ENCODE measurements around the gene PRPF19. TPM values are rescaled to one million over a fixed set of nuclear protein-coding genes. Genes with fewer than 3 reads are reported as not detected.

The PRPF19 gene
- polyA plus RNA-seq, 5 donors = 87.6 to 126 (median 107) TPM

DNA sequence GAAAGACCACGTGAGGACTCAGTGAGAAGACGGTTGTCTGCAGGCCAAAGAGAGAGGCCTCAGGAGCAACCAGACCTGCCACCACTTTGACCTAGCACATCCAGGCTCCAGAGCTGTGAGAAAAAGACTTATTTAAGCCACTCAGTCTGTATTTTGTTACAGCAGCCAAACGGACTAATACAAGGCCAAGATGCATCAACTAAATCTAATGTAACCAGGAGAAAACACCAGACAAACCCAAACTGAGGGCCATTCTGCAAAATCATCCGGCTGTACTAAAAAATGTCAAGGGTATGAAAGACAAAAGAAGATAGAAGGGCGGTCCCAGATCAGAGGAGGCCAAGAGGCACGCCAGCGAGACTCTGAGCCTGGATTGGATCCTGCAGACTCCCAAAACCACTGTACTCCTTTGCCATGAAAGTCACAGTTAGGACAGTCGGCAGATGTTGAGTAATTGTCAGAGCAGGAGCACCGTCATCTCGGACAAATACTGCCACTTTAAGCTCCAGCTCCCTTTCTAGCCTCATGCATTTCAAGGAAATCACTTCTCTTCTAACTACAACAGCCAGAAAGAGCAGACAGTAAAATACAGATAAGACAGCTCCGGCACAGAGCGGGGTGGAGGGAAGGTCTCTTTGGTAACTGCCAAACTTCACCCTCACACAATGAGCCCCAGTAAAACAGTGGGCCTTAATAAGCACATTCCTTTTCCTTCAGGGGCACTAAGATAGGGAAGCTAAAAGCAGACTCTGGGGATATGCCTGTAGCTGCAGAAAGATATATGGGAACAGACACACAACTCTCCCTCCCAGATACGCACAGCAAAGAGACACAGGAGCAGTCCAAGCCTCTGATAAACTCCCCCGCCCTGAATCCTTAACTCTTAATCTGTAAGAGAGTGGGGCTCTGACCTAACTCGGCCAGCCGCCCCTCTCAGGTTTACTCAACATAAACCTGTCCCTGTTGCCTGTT, 42.5 kb downstream of the PRPF19 start:
- DNase-seq = no peak

DNA sequence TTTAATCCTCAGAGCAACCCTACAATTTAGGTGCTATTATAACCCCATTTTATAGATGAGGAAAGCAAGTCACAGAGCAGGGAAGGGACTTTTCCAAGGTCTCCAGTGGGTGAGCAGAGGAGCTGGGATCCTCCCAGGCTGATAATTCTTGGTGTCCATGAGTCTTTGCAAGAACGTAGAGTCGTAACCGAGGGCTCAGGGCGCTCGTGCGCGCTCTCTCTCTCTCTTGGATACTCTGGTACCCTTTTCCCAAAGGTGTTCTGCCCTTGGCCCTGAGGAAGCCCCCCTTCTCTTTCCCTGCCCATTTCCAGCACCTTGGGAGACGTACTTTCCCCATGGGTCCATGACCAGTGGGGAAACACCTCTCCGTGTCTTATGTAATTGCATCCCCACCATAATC, 44.2 kb downstream of the PRPF19 start:
- DNase-seq = no peak

DNA sequence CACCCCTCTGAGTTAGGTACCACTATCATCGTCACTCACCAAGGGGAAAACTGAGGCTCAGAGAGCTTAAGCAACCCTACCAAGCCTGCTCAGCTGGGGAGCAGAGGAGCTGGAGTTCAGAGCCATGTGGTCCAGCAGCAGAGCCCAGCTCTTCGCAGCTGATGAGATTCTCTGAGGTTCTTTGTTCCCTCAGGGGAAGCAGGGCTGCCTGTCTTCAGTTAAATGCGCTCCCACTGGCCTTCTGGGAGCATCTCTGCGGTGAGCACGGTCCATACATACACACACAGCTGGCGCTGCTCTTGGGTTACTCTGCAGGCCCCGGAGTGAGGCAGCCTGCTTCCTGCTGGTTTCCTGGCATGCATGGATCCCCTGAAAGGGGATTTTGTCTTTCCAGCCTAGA, 45.4 kb downstream of the PRPF19 start:
- no peak for DNase-seq

DNA sequence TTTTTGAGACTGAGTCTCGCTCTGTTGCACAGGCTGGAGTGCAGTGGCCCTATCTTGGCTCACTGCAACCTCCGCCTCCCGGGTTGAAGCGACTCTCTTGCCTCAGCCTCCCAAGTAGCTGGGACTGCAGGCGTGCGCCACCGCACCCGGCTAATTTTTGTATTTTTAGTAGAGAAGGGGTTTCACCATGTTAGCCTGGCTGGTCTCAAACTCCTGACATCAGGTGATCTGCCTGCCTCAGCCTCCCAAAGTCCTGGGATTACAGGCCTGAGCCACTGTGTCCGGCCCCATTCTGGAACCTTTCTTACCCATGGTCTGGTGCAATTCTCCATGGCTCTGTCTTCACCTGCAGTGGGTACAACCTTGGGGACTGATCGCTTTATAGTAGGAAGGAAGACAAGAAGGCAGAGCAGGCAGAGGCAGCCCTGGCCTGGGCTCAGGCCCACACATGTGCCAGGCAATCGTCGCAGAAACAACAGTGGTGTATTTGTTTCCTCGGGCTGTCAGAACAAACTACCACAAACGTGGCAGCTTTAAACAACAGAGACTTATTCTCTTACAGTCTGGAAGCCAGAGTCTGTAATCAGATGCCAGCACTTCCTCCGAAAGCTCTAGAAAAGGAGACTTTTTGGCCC, 46.7 kb downstream of the PRPF19 start:
- DNase-seq = no peak

DNA sequence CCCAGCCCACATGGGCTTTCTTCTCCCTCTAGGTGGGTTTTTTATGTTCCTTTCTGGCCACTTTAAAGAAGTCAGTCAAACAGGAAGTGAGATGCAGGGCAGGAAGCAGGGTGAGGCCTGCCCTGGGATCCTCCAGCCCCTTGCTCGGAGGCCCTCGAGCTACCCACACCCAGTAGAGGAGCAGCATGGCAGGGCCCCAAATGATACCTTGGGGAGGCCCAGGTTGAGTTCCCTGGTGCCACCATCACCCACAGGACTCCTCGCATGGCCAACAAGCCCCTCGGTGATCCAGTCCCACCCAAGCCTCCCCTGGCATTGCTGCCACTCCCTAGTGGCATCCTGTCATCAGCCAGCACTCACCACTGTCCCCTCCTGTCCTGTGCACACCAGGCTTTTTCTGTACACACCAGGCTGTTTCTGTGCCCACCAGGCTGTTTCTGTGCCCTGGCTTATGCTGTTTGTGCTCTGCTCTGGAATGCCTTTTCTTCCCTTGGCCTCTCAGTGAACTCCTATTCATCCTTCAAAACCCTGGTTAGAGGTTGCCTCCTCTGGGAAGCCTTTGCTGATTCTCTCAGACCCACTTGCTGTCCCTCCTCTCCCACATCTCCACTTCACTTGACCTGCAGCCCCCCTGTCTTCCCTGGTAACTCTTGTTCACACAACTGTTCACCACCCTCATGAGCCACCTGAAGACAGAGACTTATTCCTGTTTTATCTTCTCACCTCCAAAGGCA, 47.5 kb downstream of the PRPF19 start:
- no peak for DNase-seq

DNA sequence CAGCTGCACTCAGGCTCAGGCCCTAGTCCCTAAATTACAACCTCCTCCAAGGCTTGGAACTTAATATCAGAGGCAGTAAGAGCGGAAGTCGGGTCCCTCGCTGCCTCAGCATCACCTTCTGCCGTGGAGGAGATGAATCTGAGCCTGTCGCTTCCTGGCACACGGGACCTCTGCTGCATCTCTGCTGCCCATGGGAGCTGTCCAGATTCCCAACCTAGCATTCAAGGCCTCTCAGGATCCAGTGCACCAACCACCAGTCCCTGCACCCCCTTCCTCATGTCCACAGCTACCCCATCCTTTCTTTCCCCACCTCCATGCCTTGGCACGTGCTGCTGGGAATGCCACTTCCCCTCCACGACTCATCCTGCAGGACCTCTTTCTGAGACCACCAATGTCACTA, 48.1 kb downstream of the PRPF19 start:
- DNase-seq = no peak

DNA sequence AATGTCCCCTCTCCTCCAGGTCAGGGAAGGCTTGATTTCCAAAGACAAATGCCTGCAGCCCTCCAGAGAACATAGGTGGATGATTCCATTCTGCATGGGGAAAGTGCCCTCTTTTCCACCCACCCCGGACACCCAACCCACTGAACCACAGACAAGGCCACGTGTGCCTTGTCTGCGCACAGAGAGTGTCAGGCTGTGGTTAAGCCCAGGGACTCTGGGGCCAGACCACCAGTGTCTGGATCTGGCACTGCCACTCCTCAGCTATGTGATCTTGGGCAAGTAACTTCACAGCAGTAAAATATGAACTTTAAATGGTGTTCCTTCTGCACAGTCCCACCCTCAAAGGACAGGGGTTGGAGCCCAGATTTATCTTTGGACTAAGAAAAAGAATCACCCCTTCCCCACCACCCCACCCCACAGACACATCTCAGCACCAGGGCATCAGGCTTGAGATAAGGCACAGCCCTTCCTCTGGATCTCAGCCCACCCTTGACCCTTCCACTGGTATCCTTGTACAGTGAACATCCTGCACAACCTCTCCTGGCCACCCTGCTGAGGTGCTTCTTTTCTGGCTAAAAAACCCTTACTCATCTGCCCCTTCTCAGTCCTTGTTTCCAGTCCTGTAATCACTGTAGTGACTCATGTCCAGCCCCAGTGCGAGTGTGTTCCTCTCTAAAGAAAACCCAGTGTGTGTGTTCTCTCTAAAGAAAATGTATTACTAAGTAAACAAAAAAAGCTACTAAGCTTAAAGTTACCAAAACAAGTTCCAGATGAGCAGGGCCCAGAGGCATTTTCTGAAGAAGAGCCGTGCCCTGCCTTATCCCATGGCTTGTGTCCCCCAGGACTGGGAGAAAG, 48.8 kb downstream of the PRPF19 start:
- no peak for DNase-seq

DNA sequence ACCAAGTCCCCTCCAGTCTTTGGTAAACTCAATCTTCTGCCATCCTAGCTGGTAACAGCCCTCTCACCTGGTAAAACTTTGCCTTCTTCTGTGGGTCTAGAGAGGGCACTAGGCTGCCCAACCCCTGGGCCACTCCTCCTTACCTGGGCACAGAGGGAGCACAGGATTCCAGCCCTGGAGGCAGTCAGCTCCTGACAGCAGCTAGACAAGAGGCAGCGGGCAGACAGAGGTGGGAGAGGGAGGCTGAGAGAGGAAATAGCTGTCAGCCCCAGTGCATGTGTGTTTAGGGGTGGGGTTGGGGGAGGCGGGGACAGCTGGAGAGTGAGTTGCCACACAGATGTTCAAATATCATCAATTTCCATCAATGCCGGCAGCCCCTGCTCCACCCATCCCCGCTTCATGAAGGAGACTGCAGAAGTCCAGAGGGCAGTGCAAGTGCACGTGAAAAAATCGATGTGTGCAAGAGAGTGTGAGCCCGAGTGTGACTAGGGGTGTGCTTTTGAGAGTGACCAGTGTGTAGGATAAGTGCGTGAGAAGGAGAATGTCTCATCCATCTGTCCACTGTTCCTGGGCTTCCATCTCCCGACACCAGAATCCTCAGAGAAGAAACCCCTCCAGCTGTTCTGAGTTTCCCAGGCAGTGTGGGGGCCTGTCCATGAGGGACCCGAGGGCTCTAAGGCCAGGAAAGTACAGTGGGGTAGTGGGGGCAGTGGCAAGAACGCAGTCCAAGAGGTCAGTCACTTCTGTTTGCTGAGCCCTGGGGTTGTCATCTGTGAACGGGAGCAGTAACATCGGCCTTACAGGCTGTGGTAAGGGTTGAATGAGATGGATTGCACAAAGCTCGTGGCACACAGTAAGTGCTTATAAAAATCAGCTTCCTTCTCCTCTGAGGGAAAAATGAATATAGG, 50.4 kb downstream of the PRPF19 start, which contains the start of gene PTGDR2:
Gene PTGDR2 (minus strand): TSS at position 225 of the 908 bp plus-strand sequence. CDS start 2,228 bp downstream, outside the sequence.
- DNase-seq = no peak

DNA sequence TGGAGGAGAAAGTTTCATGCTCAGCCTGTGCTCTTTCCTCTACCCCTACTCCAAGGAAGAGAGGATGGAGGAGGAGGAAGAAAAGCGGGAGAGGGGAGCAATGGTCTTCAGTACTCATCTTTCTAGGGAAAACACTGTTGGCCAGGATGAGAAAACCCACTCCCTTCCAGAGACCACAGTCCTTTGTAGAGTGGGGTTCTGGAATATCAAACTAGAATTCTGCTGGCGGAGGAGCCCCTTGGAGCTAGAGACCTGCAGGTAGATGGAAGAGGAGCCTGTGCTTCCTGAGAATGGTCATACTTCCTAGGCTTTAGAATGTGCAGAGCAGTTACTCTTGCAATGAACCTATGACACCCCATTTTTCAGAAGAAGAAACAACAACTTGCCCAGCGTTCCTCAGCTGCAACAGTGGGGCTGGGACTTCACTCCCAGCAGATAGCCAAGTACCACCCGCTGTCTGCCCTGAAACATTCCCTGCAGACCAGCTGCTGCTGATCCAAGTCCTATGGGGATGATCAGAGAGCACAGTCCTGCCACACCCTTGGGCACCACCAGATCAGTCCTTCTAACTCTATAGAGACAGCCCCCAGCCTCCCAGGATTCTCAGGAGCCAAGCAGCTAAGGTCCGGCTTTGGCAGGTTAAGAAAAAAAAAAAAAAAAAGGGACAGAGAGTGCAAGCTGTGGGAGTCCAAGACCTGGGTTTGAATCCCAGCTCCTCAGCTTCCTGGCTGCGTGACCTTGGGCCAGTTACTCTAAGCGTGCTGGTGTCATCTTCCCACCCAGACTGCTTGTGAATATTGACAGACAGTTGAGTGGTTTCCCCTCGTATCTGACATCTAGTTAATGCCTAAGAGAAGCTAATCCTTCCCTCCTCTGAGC, 51.3 kb downstream of the PRPF19 start:
- no peak for DNase-seq

DNA sequence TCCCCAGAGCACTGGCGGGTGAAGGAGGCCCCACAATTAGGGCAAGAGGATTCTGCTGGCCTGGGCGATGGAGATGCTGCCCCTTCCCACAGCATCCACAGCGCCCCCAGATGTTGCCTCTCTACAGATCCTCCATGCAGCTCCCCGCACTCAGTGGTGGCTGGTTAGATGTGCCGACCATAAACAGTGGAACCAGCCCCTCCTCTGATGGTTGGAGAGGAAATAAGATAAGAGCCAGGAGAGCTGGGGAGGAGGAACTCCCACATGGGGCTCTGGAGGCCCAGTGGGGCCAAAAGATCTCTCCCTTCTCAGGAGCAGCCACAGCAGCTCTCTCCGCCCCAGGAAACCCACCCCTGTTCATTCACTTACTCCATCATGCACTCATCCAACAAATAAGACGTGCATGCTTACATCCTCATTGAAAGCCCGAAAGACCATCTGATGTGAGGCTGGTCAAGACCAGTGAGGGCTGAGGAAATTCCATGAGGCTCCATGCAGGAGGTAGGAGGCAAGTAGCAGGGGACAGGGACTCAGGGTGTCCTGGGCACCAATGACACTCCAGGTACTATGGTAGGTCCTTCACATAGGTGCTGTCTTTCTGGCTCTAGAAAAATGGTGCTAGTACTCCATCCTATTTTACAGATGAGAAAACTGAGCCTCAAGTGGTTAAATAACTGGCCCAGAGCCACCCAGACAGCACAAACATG, 52.1 kb downstream of the PRPF19 start:
- no peak for DNase-seq

DNA sequence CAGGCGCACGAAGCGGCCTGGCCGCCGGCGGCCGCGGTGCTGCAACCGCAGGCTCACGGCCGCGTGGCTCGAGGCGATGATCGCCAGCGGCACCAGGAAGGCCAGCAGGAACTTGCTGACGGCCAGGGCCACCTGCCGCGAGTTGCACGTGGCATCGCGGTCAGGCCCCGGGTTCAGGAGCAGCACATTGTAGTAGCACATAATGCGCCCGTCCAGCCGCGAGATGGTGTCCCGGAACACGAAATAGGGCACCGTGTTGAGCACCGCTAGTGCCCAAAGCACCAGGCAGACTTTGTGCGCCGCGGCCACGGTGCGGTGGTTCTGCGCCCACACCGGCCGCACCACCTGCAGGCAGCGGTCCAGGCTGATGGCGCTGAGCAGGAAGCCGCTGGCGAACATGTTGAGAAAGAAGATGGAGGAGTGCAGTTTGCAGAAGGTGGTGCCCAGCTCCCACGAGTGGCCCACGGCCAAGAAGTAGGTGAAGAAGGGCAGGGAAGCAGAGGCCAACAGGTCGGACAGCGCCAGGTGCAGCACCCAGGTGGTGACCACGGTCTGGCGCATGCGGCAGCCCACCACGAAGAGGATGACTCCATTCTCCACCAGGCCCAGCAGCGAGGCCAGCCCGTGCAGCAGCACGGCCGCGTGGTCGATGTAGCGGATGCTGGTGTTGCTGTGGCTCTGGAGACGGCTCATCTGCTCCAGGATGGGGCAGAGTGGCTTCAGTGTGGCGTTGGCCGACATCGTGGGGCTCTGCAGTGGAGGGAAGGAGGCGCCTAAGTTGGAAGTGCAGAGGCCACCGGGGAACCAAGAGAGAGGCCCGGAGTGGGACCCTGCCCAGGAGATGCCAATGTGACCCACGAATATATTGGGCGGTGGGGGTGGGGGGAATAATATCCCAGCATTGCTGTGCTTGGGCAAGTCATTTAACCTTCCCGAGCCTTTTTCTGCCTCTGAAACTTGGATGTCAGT, 53.1 kb downstream of the PRPF19 start:
- DNase-seq = no peak

DNA sequence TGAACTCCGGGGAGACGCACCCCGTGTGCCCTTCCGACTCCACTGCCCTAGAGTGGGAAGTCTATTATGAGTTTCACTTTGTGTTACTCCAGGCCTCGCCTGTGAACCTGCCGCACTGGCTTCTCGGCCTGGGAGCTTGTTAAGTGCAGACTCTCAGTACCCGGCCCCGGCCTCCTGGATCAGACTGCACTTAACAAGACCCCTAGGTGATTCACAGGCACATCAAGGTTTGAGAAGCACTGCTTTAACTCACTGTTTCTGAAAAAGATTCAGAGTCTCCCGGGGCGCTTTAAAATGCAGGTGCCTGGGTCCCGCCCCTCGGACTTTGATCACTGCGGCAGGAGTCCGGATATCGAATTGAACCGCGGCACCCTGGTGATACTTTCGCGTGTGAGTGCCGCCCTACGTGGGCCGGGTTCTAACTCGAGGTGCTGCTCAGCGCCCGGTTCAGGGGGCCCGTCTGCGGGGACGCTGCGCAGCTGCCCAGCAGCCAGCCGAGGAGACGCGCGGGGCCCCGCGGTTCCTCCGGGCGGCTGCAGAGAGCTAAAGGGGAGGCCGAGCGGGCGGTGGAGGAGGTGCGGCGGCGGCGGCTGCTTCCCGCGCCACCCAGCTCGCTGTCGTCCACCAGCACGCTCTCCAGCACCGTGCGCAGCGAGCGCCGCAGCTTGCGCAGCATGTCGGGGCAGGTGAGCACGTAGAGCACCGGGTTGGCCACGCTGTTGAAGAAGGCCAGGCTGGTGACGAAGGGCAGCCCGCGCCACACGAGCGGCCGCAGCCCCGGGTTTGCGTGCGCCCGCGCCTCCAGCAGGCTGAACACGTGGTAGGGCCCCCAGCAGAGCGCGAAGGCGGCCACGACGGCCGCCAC, 54.0 kb downstream of the PRPF19 start:
- DNase-seq = no peak

DNA sequence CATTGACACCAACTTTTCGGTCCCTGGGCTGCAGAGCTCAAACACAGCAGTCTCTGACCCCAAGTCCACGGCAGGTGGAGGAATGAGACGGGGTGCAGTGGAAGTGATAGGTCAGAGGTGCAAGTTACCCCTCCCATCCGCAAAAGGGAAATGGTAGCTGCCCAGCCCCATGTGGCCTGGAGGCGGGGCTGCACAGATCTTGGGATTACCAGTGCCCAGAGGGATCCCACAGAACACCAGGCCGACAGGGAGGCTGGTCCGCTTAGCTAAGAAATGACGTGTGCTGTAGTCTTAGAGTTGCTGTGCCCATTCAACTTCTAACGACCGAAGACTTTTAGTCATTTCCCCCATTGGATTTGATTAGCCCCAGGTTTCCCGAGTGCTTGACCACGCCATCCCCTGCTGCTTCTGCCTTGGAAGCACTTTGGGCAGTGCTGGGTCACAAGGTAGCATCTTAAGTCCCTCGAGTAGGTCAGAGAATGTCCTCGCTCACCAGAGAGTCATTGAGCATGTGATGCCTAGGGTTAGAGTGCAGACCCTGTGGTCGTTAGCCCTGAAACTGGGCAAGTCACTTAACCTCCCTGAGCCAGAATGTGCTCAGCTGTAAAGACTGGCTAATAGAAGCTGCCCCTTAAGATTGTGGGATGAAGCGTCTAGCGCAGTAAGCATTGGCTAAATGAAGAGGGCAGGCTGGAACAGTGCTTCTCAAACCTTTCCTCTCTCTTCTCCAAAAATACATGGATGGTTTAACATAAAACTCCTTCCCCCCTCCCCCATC, 54.9 kb downstream of the PRPF19 start:
- DNase-seq = no peak

DNA sequence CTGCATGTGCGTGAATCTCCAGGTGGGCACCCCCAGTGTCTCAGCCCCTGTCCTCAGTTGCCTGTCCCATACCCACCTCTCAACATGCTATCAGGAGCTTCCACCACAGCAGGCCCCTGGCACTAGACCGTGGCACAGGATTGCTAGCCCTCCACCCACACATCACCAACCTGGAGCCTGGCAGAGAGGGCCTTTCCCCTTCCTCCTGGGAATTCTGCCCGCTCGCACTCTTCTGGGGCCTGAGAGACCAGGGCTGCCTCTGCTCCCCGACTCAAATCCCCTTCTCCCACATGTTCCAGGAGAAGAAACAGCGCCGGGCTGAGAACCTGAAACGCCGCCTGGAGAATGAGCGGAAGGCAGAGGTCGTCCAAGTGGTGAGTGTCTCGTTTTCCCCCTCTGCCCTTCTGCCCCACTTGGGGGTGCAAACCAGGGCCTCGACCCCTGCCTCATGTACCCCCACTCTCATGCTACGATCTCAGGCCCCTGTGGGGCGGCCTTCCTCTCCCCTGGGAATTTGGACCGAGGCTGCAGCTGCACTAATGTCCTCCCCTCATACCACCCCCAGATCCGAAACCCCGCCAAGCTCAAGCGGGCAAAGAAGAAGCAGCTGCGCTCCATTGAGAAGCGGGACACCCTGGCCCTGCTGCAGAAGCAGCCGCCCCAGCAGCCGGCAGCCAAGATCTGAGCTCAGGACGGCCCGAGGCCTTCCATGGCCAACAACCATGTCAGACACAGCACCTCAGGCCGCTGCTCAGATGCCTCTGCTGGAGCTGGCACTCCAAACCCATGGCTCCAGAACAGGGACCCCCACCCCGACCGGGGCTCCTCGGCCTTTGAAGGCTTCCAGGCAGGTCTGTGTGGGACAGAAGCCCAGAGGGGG, 56.5 kb downstream of the PRPF19 start:
- DNase-seq = no peak

Data from right lung (tissue), 5 donors.